ENCODE data around the gene ANKRD13D.

ANKRD13D gene

DNA sequence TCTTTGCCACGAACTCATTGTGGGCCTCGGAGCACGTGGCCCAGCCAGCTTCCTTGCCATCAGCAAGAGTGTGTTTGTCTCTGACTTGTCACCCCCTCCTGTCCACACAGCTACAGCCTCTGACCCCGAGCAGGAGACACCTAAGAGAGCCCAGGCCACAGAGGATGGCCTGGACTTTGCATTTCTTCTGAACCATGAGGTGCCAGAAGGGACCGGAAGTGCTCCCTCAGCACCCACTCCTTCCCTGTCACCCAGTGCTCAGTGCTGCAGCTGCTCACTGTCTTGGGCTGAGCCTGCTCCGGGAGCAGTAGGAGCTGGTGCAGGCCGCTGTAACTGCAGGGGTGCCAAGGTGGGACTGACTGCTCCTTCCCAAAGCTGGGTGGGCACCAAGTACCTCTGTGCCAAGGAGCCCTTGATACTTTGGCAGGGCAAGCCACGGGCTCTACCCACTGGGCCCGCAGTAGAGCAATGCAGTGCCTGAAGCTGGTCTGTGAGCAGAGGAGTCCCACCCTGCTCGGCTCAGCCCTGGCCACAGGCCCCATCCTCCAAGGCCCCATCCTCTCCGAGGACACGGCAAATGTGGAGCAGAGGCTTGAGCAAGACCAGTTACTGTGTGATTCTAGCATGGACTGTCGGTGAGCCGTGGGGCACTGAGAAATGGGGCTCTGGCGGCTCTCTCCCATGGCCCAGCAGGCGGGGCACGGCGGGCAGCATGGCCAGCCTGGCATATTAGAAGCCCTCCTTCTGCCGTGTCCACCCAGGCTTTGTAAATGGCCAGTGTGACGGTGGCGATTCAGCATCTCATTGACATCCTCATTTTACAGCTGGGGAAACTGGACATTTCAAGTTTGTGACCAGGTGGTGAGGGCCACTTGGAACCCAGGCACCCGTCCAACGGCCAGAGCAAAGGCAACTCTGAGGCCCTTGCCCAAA is 16.5 kb upstream of the ANKRD13D start:
- in situ Hi-C loops (cut with HindIII; ENCODE audit: low sequenced_read_pairs), result no loop called here

DNA sequence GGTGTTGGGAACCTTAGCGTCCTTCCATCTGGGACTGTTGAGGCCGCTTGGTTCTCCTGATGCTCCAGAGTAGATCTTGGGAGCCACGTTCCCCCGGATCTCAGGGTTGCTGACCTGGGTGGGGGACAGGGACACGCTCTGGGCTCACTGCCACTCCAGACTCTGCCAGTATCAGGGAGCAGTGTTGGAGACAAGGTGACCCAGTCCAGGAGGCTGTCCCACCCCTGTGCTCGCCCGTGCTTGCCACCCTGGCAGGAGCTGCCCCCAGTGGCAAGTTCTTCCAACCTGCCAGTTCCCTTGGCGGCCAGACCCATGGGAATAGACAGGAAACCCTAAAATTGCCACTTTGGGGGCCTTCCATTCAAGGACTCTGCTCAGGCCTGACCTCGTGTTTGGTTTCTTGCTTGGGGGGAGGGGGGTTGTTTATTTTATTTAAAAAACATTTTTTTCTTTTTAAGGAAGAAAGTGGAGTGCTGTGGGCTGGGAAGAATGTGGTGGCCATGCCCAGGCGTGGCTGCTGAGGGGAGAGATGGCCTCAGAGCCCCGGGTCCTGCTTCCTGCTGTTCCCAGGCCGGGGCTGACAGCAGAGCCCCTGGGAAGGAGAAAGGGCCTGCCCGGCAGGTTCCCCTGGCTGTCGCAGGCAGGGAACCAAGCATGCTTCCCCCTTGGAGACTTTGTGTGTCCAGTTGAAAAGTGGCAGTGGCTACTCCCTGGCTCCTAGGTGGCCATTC is 15.7 kb upstream of the ANKRD13D start:
- in situ Hi-C loops (cut with HindIII; ENCODE audit: low sequenced_read_pairs), result no loop called here

DNA sequence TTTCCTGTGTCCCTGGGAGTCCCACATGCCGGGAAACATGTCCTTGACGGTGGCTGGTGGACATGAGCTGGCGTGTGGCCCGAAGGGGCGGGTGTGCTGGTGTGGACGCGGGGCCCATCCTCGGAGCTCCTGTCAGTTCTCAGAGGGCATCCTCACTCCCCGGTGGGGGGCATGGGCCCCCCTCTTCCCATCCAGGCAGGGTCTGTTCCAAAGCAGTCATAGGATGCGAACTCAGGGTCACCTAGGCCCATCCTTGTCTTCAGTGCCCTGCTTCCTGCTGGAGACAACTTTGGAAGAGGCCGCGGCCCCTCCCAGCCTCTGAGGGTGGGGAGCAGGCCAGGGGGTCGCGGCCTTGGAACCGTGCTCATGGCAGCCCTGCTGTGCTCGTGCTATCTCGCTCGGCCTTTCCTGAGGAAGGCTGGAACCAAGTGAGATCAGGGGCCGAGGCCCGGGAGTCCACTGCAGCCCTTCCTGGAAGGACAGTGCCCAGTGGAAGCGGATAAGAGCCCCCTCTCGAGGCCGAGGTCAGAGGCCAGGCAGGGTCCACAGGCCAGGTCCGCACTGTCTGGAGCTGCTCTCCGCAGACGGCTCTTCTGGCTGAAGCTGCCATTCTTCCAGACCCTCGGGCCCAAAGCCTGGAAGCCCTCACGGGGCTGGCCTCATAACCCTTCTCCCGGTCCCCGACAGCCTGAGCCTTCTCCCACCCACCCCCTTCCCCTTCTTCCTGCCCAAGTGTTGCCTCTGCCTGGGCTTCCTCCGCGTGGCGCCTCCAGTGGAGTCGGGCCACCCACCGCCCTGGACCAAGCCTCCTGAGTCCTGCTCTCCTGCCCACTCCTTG is 14.1 kb upstream of the ANKRD13D start:
- in situ Hi-C loops (cut with HindIII; ENCODE audit: low sequenced_read_pairs), result no loop called here

DNA sequence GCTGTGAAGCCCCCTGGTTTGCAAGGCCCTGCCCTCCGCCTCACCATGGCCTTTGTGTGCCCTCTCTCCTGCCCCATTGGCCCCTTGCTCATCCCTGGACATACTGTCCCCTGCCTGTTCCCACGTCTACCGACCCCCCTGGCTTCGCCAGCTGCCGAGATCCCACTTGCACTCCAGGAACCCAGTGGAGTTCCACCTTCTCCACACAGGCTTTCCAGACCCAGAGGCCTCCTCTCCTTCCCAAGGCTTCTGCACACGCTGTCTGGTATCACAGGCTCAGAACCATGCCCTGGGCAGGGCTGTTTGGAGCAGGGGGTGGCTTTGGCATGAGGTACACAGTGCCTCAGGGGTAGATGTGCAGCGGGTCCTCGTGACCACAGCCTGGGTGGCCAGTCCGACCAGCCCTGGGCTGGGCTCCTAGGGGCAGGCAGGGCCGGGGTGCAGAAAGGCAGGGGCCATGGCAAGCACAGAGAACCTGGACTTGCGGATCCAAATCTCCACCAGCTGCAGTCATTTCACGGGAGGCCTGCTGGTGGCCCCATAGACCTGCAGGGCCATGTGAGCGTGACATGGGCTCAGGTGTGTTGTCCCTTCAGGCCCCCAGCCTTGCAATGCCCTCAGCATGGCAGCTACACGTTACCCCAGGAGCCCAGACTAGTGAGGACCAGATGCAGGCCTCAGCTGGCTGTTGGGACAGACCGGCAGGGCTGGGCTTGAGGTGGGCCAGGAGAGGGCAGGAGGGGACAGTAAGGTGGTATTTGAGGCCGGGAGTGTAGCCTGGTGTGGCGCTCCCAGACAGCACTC is 13.3 kb upstream of the ANKRD13D start:
- in situ Hi-C loops (cut with HindIII; ENCODE audit: low sequenced_read_pairs), result no loop called here

DNA sequence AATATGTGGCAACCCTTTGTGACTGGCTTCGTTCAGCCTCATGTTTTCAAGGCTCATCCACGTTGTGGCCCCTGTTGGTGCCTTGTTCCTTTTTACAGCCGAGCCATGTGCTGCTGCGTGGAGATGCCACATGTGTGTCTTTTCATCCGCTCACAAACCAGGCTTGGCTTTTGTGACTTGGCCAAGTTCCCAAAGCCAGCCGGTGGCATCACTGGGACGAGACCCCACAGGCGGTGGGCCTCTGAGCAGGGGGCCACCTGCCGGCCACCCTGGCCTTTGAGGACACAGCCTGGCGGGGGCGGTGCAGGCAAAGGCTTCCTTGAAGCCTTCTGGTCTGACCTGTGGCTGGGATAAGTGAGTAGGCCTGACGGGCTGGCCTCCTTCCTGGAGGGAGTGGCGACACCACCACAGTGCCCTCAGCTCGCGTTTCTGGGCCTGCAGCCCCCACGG is 12.3 kb upstream of the ANKRD13D start:
- in situ Hi-C loops (cut with HindIII; ENCODE audit: low sequenced_read_pairs), result no loop called here

DNA sequence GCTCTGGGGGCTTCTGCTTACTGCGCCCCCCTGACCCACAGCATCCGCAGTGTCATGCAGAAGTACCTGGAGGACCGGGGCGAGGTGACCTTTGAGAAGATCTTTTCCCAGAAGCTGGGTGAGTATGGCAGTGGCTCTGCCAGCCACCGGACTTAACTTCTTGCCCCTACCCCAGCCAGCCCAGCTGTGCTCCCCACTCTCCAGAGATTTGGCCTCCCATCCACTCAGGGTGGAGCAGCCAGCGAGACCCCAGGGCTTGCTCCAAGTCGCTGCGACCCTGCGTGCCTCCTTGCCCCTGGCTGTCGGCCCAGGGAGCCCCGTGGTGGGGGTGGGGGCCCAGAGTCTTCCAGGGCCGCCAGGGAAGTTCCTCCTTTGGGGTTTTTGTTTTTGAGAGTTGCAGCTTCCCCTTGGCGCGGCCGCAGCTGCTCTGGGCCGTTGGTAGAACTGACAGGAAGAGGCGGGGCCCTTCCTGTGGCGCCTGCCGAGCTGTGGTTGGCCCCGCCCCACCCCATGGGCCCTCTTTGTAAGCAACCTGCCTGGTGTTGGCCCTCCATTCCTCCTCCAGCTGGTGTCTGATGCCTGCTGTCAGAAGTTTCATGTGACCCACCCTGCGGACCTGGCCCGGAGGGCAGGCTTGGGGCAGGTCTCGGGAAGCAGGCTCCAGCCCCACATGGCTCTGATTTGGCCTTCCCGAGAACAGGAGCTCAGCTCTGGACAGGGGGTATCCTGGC is 11.7 kb upstream of the ANKRD13D start:
- in situ Hi-C loops (cut with HindIII; ENCODE audit: low sequenced_read_pairs), result no loop called here

DNA sequence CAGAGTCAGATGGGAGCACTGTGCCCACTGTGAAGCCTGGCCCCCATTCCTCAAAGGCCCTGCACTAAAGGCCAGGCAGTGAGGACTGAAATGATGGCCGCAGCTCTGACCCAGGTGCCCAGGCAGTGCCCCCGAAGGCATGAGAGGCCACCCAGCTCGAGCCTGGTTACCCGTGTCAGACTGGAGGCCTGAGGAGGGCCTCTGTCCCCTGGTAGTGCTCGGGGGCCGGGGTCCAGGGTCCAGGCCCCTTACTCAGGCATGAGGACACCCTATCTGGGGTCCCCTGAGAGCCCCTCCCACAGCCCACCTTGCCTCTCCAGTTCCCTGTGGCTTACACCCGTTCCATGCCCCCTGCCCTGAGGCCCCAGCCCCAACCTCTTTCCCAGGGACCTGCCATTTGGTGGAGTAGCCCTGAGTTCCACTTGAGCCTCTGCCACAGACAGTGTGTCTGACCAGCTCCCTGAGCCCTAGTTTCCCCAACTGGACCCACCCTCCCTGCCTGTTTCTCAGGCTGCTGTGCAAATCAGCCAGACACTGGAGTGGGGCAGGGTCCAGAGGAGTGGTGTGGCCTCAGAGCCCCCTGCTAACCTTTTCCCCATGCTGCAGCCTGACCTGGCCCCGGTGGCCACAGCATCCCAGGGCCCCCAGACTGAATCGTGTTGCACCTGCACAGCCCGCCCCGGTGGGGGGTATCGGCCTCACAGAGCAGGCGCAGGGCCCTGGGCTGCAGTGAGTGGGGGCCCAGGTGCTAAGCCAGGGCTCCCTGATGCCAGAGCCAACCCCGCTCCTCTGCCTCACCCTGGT is 10.8 kb upstream of the ANKRD13D start:
- in situ Hi-C loops (cut with HindIII; ENCODE audit: low sequenced_read_pairs), result no loop called here

DNA sequence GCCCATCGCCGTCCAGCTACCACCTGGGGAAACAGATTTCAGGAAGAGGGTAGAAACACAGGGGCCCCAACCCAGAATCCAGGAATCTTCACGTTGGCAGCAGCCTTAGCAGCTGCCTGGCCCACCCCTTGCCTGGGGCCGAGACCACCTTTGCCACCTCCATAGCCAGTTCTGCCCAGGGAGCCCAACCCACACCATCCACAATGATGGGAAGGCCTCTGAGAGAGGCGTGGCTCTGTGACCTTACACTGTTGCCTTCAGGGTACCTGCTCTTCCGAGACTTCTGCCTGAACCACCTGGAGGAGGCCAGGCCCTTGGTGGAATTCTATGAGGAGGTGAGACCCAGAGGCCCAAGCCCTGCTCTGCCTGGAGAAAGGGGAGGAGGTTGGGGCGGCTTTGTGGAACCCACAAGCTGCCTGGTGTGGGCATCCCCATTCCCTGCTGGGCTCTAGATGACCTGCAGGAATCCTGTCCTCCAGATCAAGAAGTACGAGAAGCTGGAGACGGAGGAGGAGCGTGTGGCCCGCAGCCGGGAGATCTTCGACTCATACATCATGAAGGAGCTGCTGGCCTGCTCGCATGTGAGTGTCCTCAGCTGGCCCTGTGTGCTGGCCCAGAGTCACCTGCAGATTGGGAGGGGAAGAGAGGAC is 10.0 kb upstream of the ANKRD13D start:
- in situ Hi-C loops (cut with HindIII; ENCODE audit: low sequenced_read_pairs), result no loop called here

DNA sequence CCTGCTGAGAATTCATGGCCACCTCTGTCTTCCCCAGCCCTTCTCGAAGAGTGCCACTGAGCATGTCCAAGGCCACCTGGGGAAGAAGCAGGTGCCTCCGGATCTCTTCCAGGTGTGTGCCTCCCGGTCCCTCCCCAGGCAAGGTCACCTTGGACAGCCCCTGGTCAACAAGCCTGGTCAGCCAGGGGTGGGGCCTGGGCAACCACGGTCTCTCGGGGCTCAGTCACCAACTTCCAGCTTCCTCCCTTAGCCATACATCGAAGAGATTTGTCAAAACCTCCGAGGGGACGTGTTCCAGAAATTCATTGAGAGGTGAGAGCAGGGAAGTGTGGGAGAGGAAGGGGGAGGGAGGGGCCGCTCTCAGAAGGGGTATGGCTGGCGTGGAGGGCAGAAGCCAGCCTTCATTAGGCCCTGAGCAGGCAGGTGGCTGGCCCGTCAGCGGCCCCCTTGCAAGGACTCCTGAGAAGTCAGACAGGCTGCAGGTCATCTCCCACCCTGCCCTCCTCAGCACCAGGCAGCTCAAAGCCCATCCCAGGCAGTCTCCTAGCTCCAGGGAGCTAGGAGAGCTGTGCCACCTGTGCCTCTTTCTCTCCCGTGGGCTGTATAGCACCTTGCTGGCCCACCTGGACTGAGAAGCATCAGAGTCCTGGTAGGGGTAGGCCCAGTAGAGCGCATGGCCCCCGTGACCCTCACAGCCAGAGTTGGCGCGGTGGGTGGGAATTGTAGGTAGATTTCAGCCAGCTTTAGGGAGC is 9.3 kb upstream of the ANKRD13D start:
- in situ Hi-C loops (cut with HindIII; ENCODE audit: low sequenced_read_pairs), result no loop called here

DNA sequence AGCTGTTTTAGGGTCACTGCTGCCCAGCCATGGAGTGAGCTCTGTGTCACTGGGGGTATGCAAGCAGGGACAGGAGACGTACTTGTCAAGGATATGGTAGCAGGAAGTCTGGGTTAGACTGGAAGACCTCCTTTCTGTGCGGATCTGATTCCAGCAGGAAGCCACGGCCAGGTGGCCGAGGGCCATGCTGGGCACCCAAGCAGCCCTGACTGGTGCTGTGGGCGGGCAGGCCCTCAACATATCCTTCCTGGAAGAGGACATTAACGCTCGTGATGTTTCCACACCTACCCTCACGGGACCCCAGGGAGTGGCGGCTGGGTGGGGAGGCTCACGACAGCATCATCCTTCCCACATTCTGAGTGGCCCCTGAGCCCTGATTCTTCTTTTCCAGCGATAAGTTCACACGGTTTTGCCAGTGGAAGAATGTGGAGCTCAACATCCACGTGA is 8.7 kb upstream of the ANKRD13D start:
- in situ Hi-C loops (cut with HindIII; ENCODE audit: low sequenced_read_pairs), result no loop called here

DNA sequence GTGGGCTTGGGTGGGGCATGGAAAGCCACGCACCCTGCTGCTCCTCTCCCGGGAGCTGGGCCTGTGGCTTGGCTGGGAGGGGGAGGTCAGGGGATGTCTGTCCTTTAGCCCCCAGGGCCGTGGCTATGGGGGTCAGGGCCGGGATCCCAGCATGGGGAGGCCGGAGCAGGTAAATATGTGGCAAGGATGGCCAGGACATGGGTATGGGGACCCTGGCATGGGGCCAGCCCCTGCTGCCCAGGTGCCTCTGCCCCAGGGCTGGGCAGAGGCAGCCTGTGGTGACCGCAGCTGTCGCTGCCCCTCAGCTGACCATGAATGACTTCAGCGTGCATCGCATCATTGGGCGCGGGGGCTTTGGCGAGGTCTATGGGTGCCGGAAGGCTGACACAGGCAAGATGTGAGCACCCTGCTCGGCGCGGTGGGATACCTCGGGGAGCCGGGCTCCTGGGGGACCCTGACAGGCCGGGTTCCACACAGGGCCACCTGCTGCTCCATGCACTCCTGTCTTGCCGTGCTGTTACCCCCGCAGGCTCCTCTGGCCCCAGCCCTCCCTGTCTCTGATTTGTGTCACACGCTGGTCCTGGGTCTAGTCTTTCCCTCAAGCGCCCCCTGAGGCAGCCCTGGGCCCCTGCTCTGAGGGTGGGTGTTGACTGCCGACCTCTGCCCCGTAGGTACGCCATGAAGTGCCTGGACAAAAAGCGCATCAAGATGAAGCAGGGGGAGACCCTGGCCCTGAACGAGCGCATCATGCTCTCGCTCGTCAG is 8.1 kb upstream of the ANKRD13D start:
- in situ Hi-C loops (cut with HindIII; ENCODE audit: low sequenced_read_pairs), result no loop called here

DNA sequence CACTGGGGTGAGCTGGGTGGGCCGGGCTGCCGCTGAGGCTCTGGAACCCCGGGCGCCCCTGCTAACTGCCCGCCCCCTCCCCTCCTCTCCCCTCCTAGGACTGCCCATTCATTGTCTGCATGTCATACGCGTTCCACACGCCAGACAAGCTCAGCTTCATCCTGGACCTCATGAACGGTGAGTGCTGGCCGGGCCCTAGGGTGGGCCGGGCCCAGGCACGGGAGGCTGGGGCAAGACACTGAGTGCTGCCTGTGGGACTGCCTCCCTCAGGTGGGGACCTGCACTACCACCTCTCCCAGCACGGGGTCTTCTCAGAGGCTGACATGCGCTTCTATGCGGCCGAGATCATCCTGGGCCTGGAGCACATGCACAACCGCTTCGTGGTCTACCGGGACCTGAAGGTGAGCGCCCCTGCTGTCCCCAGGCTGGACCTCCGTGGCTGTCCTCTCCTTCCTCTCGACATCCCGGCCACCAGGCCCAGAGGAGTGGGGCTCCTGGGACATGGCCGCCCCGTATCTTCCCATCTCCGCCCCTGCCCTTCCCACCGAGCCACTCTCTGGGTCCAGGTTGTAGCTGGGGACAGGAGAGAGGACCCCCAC is 7.5 kb upstream of the ANKRD13D start:
- in situ Hi-C loops (cut with HindIII; ENCODE audit: low sequenced_read_pairs), result no loop called here

DNA sequence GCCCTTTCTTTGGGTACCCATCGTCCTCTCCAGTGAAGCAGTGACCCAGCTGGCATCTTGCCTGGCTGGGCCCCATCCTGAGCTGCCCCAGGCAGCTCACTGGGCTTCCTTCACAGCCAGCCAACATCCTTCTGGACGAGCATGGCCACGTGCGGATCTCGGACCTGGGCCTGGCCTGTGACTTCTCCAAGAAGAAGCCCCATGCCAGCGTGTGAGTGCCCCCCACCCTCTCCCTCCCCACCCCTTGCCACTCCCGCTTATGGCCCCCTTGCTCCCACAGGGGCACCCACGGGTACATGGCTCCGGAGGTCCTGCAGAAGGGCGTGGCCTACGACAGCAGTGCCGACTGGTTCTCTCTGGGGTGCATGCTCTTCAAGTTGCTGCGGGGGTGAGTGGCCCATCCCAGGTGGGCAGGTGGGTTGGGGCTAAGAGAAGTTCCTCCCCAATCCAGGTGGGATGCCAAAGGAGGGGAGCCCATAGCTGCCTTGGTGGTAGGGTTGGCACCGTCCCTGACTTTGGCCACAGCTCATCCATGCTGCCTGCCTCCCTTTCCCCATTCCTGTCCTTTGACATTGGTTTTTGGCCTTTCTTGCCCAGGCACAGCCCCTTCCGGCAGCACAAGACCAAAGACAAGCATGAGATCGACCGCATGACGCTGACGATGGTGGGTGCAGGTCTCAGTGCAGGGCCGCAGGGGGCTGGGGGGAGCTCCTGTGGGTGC is 6.8 kb upstream of the ANKRD13D start:
- in situ Hi-C loops (cut with HindIII; ENCODE audit: low sequenced_read_pairs), result no loop called here

DNA sequence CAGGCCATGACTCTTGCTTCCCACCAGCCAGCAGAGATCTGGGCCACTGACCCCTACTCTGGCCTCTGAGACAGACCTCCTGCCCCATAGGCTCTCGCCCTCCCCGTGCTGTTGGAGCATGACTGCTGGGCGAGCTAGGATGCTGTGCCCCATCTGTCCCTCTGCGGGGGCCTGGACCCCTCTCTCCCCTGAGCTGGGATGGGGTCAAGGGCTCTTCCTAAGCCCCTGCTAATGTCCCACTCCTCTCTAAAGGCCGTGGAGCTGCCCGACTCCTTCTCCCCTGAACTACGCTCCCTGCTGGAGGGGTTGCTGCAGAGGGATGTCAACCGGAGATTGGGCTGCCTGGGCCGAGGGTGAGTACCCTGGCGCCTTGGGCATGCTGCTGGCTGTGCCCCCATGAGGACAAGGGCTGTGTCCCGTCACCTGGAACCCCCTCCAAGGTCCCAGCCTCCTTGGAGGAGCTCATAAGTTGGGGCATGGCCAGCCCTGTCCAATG is 6.2 kb upstream of the ANKRD13D start:
- in situ Hi-C loops (cut with HindIII; ENCODE audit: low sequenced_read_pairs), result no loop called here

DNA sequence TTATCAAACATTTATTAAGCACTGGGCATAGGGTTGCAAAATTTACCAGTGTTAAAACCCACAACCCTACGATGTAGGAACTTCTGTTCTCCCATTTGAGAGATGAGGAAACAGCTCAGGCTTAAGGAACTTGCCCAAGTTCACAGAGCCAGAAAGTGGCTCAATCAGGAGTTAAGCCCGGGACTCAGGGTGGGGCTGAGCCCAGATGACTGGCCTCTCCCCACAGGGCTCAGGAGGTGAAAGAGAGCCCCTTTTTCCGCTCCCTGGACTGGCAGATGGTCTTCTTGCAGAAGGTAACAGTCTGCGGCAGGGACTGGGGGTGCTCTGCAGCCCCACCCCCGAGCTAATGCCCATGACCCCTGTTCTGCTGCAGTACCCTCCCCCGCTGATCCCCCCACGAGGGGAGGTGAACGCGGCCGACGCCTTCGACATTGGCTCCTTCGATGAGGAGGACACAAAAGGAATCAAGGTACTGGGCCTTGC is 5.6 kb upstream of the ANKRD13D start:
- in situ Hi-C loops (cut with HindIII; ENCODE audit: low sequenced_read_pairs), result no loop called here
